ENCODE data around the gene BAZ2B. TPM values are rescaled to one million over a fixed set of nuclear protein-coding genes. Genes with fewer than 3 reads are reported as not detected.

BAZ2B gene
- total RNA-seq, 1 donor = 53.5 TPM

- Histone ChIP-seq H3K27me3 (ENCODE audit: insufficient read depth, low read length) (no peaks in the 10 kb centered on the region), H3K4me3 (ENCODE audit: low read length) (no peak overlapping the region), H3K9me3 (ENCODE audit: low read depth, low read length) (no peaks in the 10 kb centered on the region), H3K4me1 (ENCODE audit: insufficient read depth, low read length) (peaks cover 4% of the 10 kb centered on the region)
Measured at GRCh38 chr2:159609811-159610549, 6.4 kb downstream of the BAZ2B start.

GRCh38 chr2:159608723-159609308 is 7.5 kb downstream of the BAZ2B start:
- Histone ChIP-seq H3K4me3 (ENCODE audit: low read length) (no peak overlapping the region), H3K9me3 (ENCODE audit: low read depth, low read length) (no peaks in the 10 kb centered on the region), H3K4me1 (ENCODE audit: insufficient read depth, low read length) (peaks cover 4% of the 10 kb centered on the region), H3K27me3 (ENCODE audit: insufficient read depth, low read length) (no peaks in the 10 kb centered on the region)

DNA sequence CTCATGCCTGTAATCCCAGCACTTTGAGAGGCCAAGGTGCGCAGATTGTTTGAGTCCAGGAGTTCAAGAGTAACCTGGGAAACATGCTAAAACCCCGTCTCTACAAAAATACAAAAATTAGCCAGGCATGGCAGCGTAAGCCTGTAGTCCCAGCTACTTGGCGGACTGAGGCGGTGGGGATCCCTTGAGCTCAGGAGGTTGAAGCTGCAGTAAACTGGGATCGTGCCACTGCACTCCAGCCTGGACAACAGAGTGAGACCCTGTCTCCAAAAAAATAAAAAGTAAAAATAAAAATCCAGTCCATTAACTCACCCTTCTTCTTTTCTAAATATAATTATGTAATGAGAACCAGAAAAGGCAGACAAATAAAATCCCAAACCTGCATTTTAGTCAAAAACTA is 8.2 kb downstream of the BAZ2B start:
- Histone ChIP-seq H3K4me1 (ENCODE audit: insufficient read depth, low read length) (peaks cover 4% of the 10 kb centered on the region), H3K4me3 (ENCODE audit: low read length) (no peak overlapping the region), H3K9me3 (ENCODE audit: low read depth, low read length) (no peaks in the 10 kb centered on the region), H3K27me3 (ENCODE audit: insufficient read depth, low read length) (no peaks in the 10 kb centered on the region)

DNA sequence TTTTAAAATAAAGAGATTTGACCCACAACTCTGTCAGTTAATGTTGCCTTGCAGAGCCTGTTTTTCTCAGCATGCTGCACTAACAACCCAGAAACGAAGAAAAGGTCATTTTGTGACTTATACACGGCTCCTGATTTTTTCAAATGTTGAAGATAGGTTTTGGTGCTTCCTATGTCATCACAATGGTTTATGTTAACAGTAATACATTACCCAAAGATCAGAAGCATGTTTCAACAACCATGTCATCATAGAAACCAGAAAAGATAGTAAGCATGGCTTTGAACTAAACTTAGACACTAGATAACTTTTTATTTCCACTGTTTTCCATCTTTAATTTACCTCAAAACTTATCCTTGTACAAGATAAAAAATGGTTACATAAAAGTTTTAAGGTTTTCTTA is 10.1 kb downstream of the BAZ2B start:
- Histone ChIP-seq H3K27me3 (ENCODE audit: insufficient read depth, low read length) (no peaks in the 10 kb centered on the region), H3K4me3 (ENCODE audit: low read length) (no peak overlapping the region), H3K9me3 (ENCODE audit: low read depth, low read length) (no peaks in the 10 kb centered on the region), H3K4me1 (ENCODE audit: insufficient read depth, low read length) (no peaks in the 10 kb centered on the region)

- Histone ChIP-seq H3K9me3 (ENCODE audit: low read depth, low read length) (no peaks in the 10 kb centered on the region), H3K4me1 (ENCODE audit: insufficient read depth, low read length) (no peaks in the 10 kb centered on the region), H3K4me3 (ENCODE audit: low read length) (no peak overlapping the region), H3K27me3 (ENCODE audit: insufficient read depth, low read length) (no peaks in the 10 kb centered on the region)
Measured at GRCh38 chr2:159605441-159606178, 10.7 kb downstream of the BAZ2B start.

DNA sequence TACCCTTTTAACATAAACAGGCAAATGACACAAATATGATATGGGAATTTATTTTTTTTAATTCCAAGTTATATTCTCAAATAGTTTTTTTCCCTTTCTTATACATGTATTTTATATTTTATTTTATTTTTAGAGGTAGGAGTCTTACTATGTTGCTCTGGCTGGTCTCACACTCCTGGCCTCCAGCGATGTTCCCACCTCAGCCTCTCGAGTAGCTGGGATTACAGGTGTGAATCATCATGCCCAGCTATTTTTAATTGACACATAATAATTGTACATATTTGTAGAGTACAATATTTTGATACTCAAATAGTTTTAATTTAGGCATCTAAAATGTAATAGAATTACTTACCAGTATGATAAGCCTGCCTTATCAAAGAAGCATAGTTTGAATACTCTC is 12.2 kb downstream of the BAZ2B start:
- Histone ChIP-seq H3K9me3 (ENCODE audit: low read depth, low read length) (no peaks in the 10 kb centered on the region), H3K27me3 (ENCODE audit: insufficient read depth, low read length) (no peaks in the 10 kb centered on the region), H3K4me3 (ENCODE audit: low read length) (no peak overlapping the region), H3K4me1 (ENCODE audit: insufficient read depth, low read length) (no peaks in the 10 kb centered on the region)

DNA sequence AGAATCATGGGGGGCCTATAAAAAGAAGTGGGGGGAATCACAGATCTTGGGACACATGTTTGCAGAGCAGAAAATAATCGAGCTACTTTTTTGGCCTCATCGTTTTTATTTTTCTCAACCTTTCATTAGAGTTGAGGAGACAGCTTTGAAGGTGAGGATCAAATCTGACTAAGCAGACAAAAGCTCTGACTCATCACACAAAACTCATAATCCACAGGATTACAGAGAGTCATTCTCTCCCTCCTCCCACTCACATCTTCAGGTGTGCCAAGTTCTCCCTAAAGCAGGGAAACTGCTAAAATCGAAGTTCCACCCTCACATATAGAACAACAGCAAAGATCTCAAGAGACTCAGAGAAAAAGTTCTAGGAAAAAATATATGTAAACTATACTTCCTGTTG is 15.6 kb downstream of the BAZ2B start:
- Histone ChIP-seq H3K9me3 (ENCODE audit: low read depth, low read length) (no peaks in the 10 kb centered on the region), H3K4me3 (ENCODE audit: low read length) (no peak overlapping the region), H3K4me1 (ENCODE audit: insufficient read depth, low read length) (peaks cover 3% of the 10 kb centered on the region), H3K27me3 (ENCODE audit: insufficient read depth, low read length) (no peaks in the 10 kb centered on the region)

- H3K4me1 ChIP-seq (ENCODE audit: insufficient read depth, low read length) = peaks cover 5% of the 10 kb centered on the region
- no peak overlapping the region for H3K4me3 ChIP-seq (ENCODE audit: low read length)
- no peaks in the 10 kb centered on the region for H3K27me3 ChIP-seq (ENCODE audit: insufficient read depth, low read length)
- H3K9me3 ChIP-seq (ENCODE audit: low read depth, low read length) = no peaks in the 10 kb centered on the region
Measured at GRCh38 chr2:159595410-159596046, 20.8 kb downstream of the BAZ2B start.

- peaks cover 5% of the 10 kb centered on the region for H3K4me1 ChIP-seq (ENCODE audit: insufficient read depth, low read length)
- H3K27me3 ChIP-seq (ENCODE audit: insufficient read depth, low read length) = no peaks in the 10 kb centered on the region
- H3K9me3 ChIP-seq (ENCODE audit: low read depth, low read length) = no peaks in the 10 kb centered on the region
- H3K4me3 ChIP-seq (ENCODE audit: low read length) = no peak overlapping the region
Measured at GRCh38 chr2:159592441-159592840, 23.9 kb downstream of the BAZ2B start.

GRCh38 chr2:159591221-159591620 is 25.1 kb downstream of the BAZ2B start:
- Histone ChIP-seq H3K4me1 (ENCODE audit: insufficient read depth, low read length) (peaks cover 5% of the 10 kb centered on the region), H3K9me3 (ENCODE audit: low read depth, low read length) (no peaks in the 10 kb centered on the region), H3K27me3 (ENCODE audit: insufficient read depth, low read length) (no peaks in the 10 kb centered on the region), H3K4me3 (ENCODE audit: low read length) (no peak overlapping the region)

DNA sequence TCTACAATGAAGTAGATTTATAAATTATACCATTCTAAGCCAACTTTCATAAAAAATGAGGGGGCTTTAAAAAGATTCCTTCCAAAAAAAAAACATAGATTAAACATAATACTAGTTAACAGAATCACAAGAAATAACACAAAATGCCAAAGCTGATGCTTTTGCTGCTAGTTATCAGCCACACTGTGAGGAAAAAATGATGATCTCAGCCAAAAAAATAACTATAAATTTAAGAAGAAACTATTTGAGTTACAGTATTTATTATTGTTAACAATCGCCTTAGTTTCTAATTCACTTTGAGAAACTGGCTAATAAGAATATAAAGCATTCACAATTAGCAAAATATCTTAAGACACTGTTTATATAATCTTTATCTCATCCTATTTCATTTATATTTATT is 27.1 kb downstream of the BAZ2B start:
- Histone ChIP-seq H3K27me3 (ENCODE audit: insufficient read depth, low read length) (no peaks in the 10 kb centered on the region), H3K4me1 (ENCODE audit: insufficient read depth, low read length) (no peaks in the 10 kb centered on the region), H3K9me3 (ENCODE audit: low read depth, low read length) (no peaks in the 10 kb centered on the region), H3K4me3 (ENCODE audit: low read length) (no peak overlapping the region)

DNA sequence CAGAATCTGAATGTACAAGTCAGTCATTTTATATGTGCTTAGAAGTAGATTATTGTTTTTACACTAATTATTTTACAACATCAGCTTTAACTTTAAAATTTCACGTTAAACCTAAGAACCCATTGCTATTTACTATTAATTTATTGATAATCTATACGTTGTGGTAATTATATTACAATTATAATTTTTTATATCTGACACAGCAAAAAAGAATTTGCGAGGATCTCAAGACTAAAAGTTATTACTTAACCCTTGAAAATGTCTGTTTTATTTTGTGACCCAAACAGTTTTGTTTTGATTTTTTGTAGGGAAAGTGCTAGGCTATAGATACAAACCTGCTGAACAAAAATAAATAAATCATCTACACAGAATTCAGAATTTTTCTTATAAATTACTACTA is 30.3 kb downstream of the BAZ2B start:
- Histone ChIP-seq H3K9me3 (ENCODE audit: low read depth, low read length) (no peaks in the 10 kb centered on the region), H3K4me3 (ENCODE audit: low read length) (no peak overlapping the region), H3K27me3 (ENCODE audit: insufficient read depth, low read length) (no peaks in the 10 kb centered on the region), H3K4me1 (ENCODE audit: insufficient read depth, low read length) (no peaks in the 10 kb centered on the region)

- no peak overlapping the region for H3K4me3 ChIP-seq (ENCODE audit: low read length)
- H3K9me3 ChIP-seq (ENCODE audit: low read depth, low read length) = no peaks in the 10 kb centered on the region
- no peaks in the 10 kb centered on the region for H3K27me3 ChIP-seq (ENCODE audit: insufficient read depth, low read length)
- no peaks in the 10 kb centered on the region for H3K4me1 ChIP-seq (ENCODE audit: insufficient read depth, low read length)
Measured at GRCh38 chr2:159585622-159586021, 30.7 kb downstream of the BAZ2B start.

DNA sequence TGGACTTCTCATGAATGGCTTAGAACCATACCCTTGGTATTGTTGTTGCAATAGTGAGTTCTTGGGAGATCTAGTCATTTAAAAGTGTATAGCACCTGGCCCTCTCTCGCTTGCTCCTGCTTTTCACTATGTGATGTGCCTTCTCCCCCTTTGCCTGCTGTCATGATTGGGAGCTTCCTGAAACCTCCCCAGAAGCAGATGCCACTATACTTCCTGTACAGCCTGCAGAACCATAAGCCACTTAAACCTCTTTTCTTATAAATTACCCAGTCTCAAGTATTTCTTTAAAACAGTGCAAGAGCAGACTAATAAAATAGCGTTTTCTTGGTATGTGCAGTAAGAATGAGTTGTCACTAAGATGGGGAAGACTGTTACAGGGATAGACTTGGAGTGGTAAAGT is 31.6 kb downstream of the BAZ2B start:
- Histone ChIP-seq H3K4me3 (ENCODE audit: low read length) (no peak overlapping the region), H3K4me1 (ENCODE audit: insufficient read depth, low read length) (no peaks in the 10 kb centered on the region), H3K27me3 (ENCODE audit: insufficient read depth, low read length) (no peaks in the 10 kb centered on the region), H3K9me3 (ENCODE audit: low read depth, low read length) (no peaks in the 10 kb centered on the region)

DNA sequence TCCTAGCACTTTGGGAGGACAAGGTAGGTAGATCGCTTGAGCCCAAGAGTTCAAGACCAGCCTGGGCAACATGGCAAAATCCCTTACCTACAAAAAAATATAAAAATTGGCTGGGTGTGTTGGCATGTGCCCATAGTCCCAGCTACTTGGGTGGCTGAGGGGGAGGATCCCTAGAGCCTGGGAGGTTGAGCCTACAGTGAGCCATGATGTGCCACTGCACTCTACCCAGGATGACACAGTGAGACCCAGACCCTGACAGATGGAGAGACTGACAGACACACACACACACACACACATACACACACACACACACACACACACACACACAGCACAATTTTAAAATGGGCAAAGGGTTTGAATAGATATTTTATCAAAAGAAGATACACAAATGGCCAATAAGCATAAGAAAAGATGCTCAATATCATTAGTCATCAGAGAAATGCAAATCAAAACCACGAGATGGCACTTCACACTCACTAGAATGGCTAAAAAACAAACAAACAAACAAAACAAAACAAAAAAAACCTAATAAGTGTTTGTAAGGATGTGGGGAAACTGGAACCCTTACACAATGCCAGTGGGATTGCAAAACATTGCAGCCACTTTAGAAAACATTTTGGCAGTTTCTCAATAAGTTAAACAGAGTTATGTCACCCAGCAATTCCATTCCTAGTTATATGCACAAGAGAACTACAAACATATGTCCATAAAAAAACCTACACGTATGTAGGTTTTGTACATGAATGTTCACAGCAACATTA is 42.3 kb downstream of the BAZ2B start:
- Histone ChIP-seq H3K27me3 (ENCODE audit: insufficient read depth, low read length) (no peaks in the 10 kb centered on the region), H3K4me1 (ENCODE audit: insufficient read depth, low read length) (peaks cover 13% of the 10 kb centered on the region), H3K4me3 (ENCODE audit: low read length) (no peak overlapping the region)

More for the DNA sequence above, 42.3 kb downstream of the BAZ2B start:
- no peaks in the 10 kb centered on the region for H3K9me3 ChIP-seq (ENCODE audit: low read depth, low read length)

Data from mononuclear cell (primary cell).